Activated naive CD8-positive, alpha-beta T cell treated with anti-CD3 and anti-CD28 coated beads for 36 hours (primary cell): Measurements from ENCODE around the gene C12orf50. TPM values are rescaled to one million over a fixed set of nuclear protein-coding genes. Genes with fewer than 3 reads are reported as not detected.
"Not testable (repeated sequence)": the region's sequence is repeated elsewhere in the genome, so short reads cannot be mapped to it uniquely, and the experiment has no call there.

Experiments
- DNase-seq: peaks from one replicate; pipeline ENCODE4 v3.0.0; 2021
- H3K27ac Mint-ChIP-seq: one replicate; pipeline ENCODE4 v1.8.0; 2022; ENCODE audit warnings: mild to moderate bottlenecking, moderate library complexity, mixed read lengths
- H3K27me3 Mint-ChIP-seq: one replicate; pipeline ENCODE4 v1.8.0; 2022; ENCODE audit warnings: mild to moderate bottlenecking, mixed read lengths
- H3K36me3 Mint-ChIP-seq: one replicate; pipeline ENCODE4 v1.8.0; 2021; ENCODE audit warnings: mild to moderate bottlenecking, mixed read lengths
- H3K4me1 Mint-ChIP-seq: one replicate; pipeline ENCODE4 v1.8.0; 2021; ENCODE audit warnings: mixed read lengths
- H3K4me3 Mint-ChIP-seq: one replicate; pipeline ENCODE4 v1.8.0; 2022; ENCODE audit warnings: mild to moderate bottlenecking, moderate library complexity, mixed read lengths
- H3K9me3 Mint-ChIP-seq: one replicate; pipeline ENCODE4 v1.8.0; 2022; ENCODE audit warnings: mixed read lengths
- total RNA-seq, 2 experiments: library from RNA; stranded (reverse); gene quantifications; one replicate each; pipeline ENCODE4 v1.2.3, GENCODE V29; 2021

C12orf50 gene, protein sequence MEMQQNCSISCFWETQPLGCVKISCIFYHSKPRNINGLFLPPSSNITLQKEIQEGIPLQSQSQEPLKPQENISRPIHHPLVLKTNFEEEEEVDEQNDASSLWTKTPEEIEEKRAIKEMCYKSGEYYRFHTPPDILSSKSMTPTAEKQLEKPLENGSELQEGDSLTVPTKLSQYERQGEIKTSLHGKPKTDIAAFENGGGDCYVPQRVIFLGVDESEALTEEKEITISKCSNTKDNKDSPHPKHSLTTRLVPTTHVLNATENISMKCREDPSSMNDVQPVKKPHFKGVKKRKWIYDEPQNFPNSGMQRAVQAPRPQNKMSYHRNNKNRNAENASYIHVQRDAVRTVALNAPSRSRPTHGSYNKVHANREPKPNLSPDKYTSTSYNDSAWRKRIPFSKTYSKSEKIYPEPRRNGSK
- under 1 TPM in 1 of 2 experiments, not detected in 1; 0.16 TPM for total RNA-seq

DNA sequence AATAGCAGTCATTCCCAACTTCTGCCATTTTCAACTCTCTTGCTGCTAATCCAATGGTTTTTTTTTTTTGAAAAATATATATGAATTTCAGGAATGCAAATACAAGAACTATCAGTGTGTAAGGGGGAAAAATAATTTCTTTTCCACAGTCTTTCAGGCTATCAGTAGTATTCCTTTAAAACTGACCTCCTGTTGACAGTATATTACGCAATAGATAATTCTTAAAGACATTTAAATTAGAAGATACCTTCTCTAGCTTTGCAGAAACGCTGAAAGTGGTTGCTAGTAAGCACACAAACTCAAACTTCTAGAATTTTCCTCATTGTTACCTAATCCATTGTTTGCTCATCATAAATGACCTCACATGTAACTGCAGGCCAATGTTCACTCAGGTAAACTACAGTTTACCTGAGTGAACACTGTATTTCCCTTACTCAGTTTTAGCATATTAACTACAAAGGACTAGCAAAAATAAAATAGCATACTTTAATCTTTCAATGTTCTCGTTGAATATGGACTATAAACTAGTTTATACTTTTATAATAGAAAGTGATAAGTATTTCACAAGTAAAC lies at the start of gene C12orf50:
Gene C12orf50 (minus strand): TSS at position 309 of the 573 bp plus-strand sequence. CDS start 2,439 bp downstream, outside the sequence.
- no peak within 1 kb of the TSS for H3K4me3 Mint-ChIP-seq
- DNase-seq, result no peak
- no peaks in the 10 kb centered on the region for H3K27me3 Mint-ChIP-seq
- no peaks in the 10 kb centered on the region for H3K9me3 Mint-ChIP-seq
- H3K36me3 Mint-ChIP-seq, result peaks cover 6% of the 10 kb centered on the region
- peaks cover 5% of the 10 kb centered on the region for H3K4me1 Mint-ChIP-seq
- H3K27ac Mint-ChIP-seq, result no peak within 1 kb of the TSS

DNA sequence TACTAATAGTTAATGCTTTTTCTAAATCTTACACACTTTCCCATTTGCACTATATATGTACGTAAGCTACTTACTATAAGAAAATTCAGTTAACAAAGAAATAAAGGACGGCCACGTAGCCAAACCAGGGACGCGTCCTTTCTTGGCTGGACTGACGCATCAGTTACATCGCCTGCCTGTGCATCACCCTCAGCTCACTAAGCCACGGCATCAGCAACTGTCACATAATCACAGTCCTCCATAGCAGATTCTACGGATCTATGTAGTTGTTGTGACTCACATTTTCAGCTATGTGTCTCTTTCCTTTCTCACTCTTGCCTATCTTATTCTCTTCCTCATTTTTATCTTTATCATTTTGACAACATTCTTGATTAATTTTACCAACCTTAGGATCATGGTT lies 38.1 kb upstream of the C12orf50 start:
- peaks cover 24% of the 10 kb centered on the region for H3K36me3 Mint-ChIP-seq
- H3K4me3 Mint-ChIP-seq, result no peak overlapping the region
- no peak for DNase-seq
- H3K27me3 Mint-ChIP-seq, result no peaks in the 10 kb centered on the region
- no peak overlapping the region for H3K27ac Mint-ChIP-seq
- no peaks in the 10 kb centered on the region for H3K9me3 Mint-ChIP-seq
- peaks cover 9% of the 10 kb centered on the region for H3K4me1 Mint-ChIP-seq

DNA sequence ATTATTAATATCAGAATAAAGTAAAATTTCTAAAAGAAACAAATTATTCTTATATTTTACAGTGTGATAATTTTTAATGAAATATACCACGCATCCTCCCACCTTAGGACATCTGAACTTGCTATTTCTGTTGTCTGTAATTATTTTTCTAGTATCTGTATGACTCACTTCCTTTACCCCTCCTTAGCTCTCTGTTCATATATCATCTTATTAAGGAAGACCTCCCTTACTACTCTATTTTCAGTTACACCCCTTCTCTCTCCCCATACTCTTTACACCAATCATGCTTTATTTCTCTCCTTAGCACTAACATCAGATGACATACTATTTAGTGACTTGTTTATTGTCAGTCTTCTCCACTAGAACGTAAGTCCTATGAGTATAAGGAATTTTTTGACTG lies 34.2 kb upstream of the C12orf50 start:
- H3K9me3 Mint-ChIP-seq, result no peaks in the 10 kb centered on the region
- H3K27ac Mint-ChIP-seq, result no peak overlapping the region
- H3K4me3 Mint-ChIP-seq, result no peak overlapping the region
- peaks cover 9% of the 10 kb centered on the region for H3K4me1 Mint-ChIP-seq
- DNase-seq, result no peak
- no peaks in the 10 kb centered on the region for H3K27me3 Mint-ChIP-seq
- peaks cover 26% of the 10 kb centered on the region for H3K36me3 Mint-ChIP-seq

DNA sequence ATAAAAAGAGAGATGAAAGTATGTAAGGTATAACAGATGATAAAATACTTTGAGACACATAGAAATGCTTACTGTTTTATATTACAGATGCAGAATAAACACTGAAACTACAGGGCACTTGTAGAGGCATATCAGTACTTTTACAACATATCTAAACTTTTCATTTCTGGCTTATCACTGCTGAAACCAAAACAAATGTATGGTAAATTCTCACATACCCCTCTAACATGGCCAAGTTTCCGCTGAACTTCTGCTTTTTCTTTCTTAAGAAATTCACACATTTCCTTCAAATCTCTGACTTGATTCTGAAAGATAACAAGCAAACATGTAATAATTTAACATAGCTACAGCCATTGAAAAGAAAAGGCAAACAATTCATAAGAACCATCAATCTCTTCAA lies 33.3 kb upstream of the C12orf50 start:
- Mint-ChIP-seq H3K9me3 (no peaks in the 10 kb centered on the region), H3K4me1 (peaks cover 9% of the 10 kb centered on the region), H3K4me3 (no peak overlapping the region)

DNA sequence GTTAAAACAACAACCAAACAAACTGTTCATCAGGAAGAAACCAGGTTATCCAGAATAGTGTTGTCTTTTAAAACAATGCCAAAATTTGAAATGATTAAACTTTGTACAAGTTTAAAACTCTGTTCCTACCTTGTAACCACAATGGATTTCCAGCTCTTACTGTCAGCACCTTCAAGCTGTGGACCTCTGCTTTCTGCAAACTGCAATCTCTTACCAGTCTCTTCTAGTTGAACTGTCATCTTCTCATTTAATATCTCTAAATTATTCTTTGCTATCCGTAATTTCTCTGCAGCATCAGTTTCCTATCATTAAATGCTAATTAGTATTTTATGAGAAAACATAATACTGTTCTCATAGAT lies 29.5 kb upstream of the C12orf50 start:
- Mint-ChIP-seq H3K27ac (no peak overlapping the region), H3K9me3 (no peaks in the 10 kb centered on the region), H3K4me1 (peaks cover 9% of the 10 kb centered on the region), H3K27me3 (no peaks in the 10 kb centered on the region), H3K4me3 (no peak overlapping the region), H3K36me3 (peaks cover 24% of the 10 kb centered on the region)
- DNase-seq, result no peak

More for the DNA sequence above, 33.3 kb upstream of the C12orf50 start:
- Mint-ChIP-seq H3K36me3 (peaks cover 24% of the 10 kb centered on the region), H3K27me3 (no peaks in the 10 kb centered on the region), H3K27ac (no peak overlapping the region)
- no peak for DNase-seq

DNA sequence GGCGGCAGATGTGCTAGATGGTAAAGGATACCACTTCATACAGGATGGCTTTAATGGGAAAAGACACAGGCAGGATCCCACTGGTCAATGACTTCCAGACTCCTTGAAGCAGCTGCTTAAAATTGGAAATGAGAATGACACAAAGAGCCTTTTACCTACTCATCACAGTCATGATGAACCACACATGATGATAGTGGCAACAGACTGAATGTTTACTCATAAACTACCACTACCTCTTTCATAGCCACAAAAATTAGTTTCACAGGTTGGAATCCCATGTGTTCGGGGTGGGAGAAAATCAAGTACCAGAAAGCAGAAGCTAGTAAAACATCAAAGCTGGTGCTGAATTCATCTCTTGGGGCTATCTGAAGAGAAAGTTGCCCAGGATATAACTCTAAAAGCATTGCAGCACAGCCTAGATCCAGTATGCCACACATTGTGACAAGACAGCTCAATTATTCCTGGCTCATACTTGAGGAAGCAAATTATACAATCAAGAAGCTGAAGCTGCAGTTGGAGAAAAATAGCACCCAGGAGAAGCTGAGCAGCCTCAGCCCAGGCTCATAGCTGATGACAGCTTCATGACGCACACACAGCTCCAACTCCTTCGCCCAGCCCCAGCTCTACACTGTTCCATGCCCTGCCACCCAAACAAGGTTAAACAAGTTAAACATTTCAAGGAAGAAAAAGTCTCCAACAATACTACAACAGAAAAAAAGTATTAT lies 29.0 kb upstream of the C12orf50 start:
- Mint-ChIP-seq H3K9me3 (no peaks in the 10 kb centered on the region), H3K36me3 (peaks cover 21% of the 10 kb centered on the region), H3K4me3 (no peak overlapping the region), H3K27ac (no peak overlapping the region), H3K27me3 (no peaks in the 10 kb centered on the region), H3K4me1 (peaks cover 5% of the 10 kb centered on the region)
- no peak for DNase-seq

DNA sequence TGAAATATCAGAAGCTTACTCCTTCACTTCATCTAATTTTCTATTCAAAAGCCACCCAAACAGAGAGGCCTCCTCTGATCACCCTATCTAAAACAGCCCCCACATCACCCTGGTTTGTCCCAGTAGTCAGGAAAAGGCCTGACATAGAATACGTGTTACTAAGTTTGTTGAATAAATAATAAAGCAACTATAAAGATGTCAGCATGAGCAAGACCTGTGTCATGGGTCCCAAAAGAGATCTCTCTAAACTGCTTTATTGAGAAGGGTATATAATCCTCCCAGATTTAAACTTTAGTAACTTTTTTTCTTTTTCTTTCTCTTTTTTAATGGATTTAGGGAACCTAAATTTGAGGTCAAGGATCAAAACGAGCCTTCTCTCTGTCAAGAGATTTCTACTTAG lies 27.4 kb upstream of the C12orf50 start:
- no peaks in the 10 kb centered on the region for H3K9me3 Mint-ChIP-seq
- no peak overlapping the region for H3K4me3 Mint-ChIP-seq
- H3K27me3 Mint-ChIP-seq, result no peaks in the 10 kb centered on the region
- no peak overlapping the region for H3K27ac Mint-ChIP-seq
- H3K36me3 Mint-ChIP-seq, result peaks cover 16% of the 10 kb centered on the region
- H3K4me1 Mint-ChIP-seq, result no peaks in the 10 kb centered on the region
- DNase-seq, result no peak

DNA sequence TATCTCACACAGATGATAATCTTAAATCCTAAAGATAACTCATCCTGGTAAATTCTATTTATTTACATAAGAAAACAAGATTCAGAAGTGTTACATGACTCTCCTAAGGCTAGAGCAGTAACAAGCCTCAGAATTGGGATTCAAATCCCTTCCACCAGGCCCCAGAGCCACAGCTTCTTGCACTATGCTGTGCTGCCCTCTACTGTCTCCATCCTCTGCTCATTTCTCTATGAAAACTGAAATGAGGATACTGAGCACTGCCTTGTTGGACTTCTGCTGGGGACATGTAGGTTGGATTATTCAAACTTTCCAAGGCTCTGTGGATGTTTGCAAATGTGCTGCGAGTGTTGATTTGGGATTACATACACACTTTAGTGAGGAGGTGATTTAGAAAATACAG lies 23.5 kb upstream of the C12orf50 start:
- no peak overlapping the region for H3K27ac Mint-ChIP-seq
- peaks cover 7% of the 10 kb centered on the region for H3K36me3 Mint-ChIP-seq
- no peak for DNase-seq

DNA sequence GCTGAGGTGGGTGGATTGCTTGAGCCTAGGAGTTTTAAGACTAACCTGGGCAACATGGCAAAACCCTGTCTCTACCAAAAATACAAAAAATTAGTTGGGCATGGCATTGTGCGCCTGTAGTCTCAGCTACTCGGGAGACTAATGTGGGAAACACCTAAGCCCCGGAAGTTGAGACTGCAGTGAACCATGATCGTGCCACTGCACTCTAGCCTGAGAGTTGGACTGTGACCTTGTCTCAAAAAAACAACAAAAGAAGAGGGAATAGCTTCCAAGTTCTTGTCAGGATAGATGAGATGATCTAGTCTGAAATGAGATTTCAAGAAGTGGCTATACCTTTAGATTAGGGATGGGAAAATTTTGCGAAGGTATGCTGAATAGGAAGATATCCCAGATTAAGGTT lies 14.8 kb upstream of the C12orf50 start:
- DNase-seq, result no peak
- peaks cover 42% of the 10 kb centered on the region for H3K36me3 Mint-ChIP-seq
- peaks cover 21% of the 10 kb centered on the region for H3K4me1 Mint-ChIP-seq
- no peak overlapping the region for H3K27ac Mint-ChIP-seq
- no peaks in the 10 kb centered on the region for H3K27me3 Mint-ChIP-seq
- H3K9me3 Mint-ChIP-seq, result no peaks in the 10 kb centered on the region
- H3K4me3 Mint-ChIP-seq, result no peak overlapping the region

More for the DNA sequence above, 23.5 kb upstream of the C12orf50 start:
- Mint-ChIP-seq H3K4me1 (no peaks in the 10 kb centered on the region), H3K27me3 (no peaks in the 10 kb centered on the region), H3K9me3 (no peaks in the 10 kb centered on the region), H3K4me3 (no peak overlapping the region)

DNA sequence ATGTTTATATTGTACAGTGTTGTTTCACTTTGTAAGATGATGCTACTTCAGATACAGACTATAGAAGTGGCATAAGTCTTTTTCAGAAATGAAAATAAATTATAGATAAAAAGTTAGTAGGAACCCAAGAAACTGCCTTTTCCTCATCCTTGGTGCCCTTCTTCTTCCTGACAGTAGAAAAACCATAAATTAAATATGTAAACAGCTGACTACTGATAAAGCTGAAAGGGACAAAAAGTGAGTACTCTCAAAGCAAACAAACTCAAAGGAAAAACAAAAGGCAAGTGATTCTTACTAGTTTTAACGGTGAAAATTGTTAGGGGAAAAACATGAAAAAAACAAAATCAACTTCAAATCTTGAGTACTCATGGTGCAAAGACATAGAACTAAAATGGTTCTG lies 8.6 kb upstream of the C12orf50 start:
- no peak overlapping the region for H3K4me3 Mint-ChIP-seq
- no peak overlapping the region for H3K27ac Mint-ChIP-seq
- peaks cover 34% of the 10 kb centered on the region for H3K36me3 Mint-ChIP-seq
- H3K9me3 Mint-ChIP-seq, result no peaks in the 10 kb centered on the region
- no peak for DNase-seq
- H3K4me1 Mint-ChIP-seq, result peaks cover 57% of the 10 kb centered on the region
- no peaks in the 10 kb centered on the region for H3K27me3 Mint-ChIP-seq

DNA sequence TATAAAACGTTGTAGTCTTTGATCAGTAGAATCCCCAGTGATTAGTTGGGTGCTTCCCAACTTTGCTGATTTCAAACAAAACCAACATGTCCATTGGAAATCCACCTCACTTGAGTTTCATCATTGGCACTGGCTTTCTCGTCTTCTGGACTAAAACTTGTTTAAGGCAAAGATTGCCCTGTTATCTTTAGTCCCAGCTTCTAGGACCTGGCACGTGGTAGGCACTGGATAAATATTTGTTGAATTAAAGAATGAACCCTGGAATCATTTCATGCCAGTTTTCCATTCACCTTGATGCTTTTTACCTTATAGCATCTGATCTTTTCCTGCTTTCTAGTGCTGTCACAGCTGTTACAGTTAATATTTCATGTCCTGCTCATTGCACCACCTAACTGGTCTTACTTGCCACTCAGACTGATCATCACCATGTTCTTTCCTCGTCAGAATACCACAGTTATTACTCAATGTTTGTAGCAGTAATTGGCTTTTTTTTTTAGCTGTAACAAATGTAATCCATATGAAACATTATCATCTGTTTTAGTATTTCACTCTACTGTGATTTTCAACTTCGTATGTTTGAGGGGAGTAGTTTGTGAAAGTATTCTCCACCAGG lies 7.3 kb upstream of the C12orf50 start:
- no peaks in the 10 kb centered on the region for H3K27me3 Mint-ChIP-seq
- H3K4me3 Mint-ChIP-seq, result peak overlapping the region; percentile 97
- H3K4me1 Mint-ChIP-seq, result peaks cover 52% of the 10 kb centered on the region
- no peak for DNase-seq
- H3K36me3 Mint-ChIP-seq, result peaks cover 39% of the 10 kb centered on the region
- H3K27ac Mint-ChIP-seq, result peak overlapping the region; percentile 94
- no peaks in the 10 kb centered on the region for H3K9me3 Mint-ChIP-seq

DNA sequence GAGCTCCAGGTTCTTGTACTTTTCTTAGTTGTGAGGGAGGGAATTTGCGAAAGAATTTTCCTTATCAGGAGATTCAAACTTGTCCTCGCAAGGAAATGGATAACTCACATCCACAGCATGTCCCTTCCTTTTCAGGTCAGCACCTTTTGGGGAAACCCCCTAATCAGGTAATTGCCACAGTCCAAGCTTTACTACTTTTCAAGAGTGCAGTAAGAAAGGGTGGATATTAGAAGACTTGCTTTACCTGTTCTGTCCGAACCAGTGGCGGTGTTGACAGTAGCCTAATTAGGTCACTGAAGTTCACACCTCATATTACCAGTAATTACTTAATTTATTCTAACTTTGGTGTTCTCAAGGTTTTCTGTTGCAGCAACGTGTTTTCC lies 6.7 kb upstream of the C12orf50 start:
- Mint-ChIP-seq H3K9me3 (no peaks in the 10 kb centered on the region), H3K27me3 (no peaks in the 10 kb centered on the region), H3K4me1 (peaks cover 48% of the 10 kb centered on the region), H3K4me3 (peak overlapping the region; percentile 97), H3K36me3 (peaks cover 38% of the 10 kb centered on the region), H3K27ac (peak overlapping the region; percentile 94)
- no peak for DNase-seq

DNA sequence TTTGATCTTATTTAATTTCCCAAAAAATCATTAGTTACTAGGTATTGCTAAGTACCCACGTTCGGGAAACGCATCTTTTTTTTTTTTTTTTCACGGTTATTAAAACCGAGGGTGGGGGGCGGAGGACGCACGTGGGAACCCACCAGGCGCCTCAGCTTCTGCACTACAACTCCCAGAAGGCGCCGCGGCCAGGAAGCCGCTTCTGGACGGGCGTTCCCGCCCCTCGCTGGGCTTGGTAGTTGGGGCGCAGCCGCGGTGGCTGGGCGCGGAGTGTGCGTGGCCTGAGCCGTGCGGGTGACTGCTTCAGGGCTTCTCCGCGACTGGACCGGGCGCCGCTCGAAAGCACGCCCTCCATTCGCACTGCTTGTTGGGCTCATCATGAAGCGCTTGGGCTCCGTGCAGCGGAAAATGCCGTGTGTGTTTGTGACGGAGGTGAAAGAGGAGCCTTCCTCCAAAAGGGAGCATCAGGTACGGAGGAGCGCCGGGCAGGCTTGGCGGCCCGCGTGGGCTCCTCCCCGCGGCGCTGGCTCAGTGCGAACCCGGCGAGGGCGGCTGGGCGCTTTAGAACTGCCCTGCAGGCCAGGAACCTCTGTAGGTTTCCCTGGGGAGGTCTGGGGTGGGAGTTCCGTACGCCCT lies 6.2 kb upstream of the C12orf50 start:
- peak overlapping the region; percentile 97 for H3K4me3 Mint-ChIP-seq
- H3K36me3 Mint-ChIP-seq, result peaks cover 36% of the 10 kb centered on the region
- peak; percentile 92 for DNase-seq
- H3K27me3 Mint-ChIP-seq, result no peaks in the 10 kb centered on the region
- peak overlapping the region; percentile 94 for H3K27ac Mint-ChIP-seq
- no peaks in the 10 kb centered on the region for H3K9me3 Mint-ChIP-seq
- H3K4me1 Mint-ChIP-seq, result peaks cover 46% of the 10 kb centered on the region

DNA sequence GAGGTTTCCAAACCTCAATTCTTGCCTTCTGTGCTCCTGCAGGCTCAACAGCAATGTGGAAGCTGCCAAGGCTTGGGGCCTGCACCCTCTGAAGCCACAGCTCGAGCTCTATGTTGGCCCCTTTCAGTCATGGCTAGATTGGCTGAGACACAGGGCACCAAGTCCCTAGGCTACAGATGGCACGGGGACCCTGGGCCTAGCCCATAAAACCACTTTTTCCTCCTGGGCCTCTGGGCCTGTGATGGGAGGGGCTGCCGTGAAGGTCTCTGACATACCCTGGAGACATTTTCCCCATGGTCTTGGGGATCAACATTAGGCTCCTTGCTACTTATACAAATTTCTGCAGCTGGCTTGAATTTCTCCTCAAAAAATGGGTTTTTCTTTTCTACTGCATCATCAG lies 2.0 kb upstream of the C12orf50 start:
- not testable (repeated sequence) for H3K4me3 Mint-ChIP-seq, DNase-seq, H3K36me3 Mint-ChIP-seq, H3K27ac Mint-ChIP-seq, H3K27me3 Mint-ChIP-seq, H3K9me3 Mint-ChIP-seq
- peaks cover 13% of the 10 kb centered on the region for H3K4me1 Mint-ChIP-seq

DNA sequence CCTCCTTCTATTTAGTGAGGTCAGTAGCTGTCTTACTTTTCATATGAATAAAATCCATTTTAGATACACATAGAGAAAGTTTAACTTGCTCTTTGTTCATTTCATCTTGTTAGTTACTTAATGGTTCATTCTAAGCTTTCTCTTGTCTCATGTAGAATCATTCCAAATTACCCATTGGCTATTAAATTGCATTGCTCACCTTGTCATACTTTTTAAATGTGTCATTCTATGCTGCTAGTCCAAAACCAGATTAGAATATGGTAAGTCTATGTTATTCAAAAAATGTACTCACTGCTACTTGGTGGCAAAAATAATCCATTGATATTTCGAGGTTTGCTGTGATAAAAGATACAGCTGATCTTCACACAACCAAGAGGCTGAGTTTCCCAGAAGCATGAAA lies 3.0 kb downstream of the C12orf50 start:
- no peak for DNase-seq
- Mint-ChIP-seq H3K27ac (no peak overlapping the region), H3K4me3 (no peak overlapping the region), H3K27me3 (no peaks in the 10 kb centered on the region), H3K4me1 (no peaks in the 10 kb centered on the region), H3K36me3 (no peaks in the 10 kb centered on the region), H3K9me3 (no peaks in the 10 kb centered on the region)
